SJCRH30 (cell line): ENCODE data around the gene COLGALT1. TPM values are rescaled to one million over a fixed set of nuclear protein-coding genes. Genes with fewer than 3 reads are reported as not detected.

ENCODE experiments used
- DNase-seq, 2 experiments: peaks; one replicate each; pipeline ENCODE4 v3.0.0-alpha.2; 2015 to 2020
- H3K27ac ChIP-seq: fragments of 250-450 bp; sonication (Bioruptor Pico); 2 replicates; pipeline ENCODE4 v1.5.1; 2020; ENCODE audit warnings: mild to moderate bottlenecking, moderate library complexity
- H3K27me3 ChIP-seq: fragments of 250-450 bp; sonication (Bioruptor Pico); 2 replicates; pipeline ENCODE4 v1.5.1; 2020; ENCODE audit warnings: mild to moderate bottlenecking, moderate library complexity
- H3K36me3 ChIP-seq: fragments of 250-450 bp; sonication (Bioruptor Pico); 2 replicates; pipeline ENCODE4 v1.5.1; 2020; ENCODE audit warnings: mild to moderate bottlenecking, moderate library complexity
- H3K4me1 ChIP-seq: fragments of 250-450 bp; sonication (Bioruptor Pico); 2 replicates; pipeline ENCODE4 v1.5.1; 2020; ENCODE audit warnings: mild to moderate bottlenecking, moderate library complexity
- H3K4me3 ChIP-seq: fragments of 250-450 bp; sonication (Bioruptor Pico); 2 replicates; pipeline ENCODE4 v1.5.1; 2020; ENCODE audit warnings: mild to moderate bottlenecking, moderate library complexity
- H3K9me3 ChIP-seq: fragments of 250-450 bp; sonication (Bioruptor Pico); replicated peaks from 2 replicates; pipeline ENCODE4 v1.5.1; 2020; ENCODE audit warnings: mild to moderate bottlenecking, moderate library complexity
- total RNA-seq: library from RNA; depleted of rRNA; stranded (reverse); fragments of >200 nt; shearing (Covaris generic); gene quantifications from 2 replicates; pipeline ENCODE4 v1.2.3, GENCODE V29; 2014; rRNA removed

COLGALT1 gene
- total RNA-seq, 1 experiment from 2014 or later: 117 TPM

DNA sequence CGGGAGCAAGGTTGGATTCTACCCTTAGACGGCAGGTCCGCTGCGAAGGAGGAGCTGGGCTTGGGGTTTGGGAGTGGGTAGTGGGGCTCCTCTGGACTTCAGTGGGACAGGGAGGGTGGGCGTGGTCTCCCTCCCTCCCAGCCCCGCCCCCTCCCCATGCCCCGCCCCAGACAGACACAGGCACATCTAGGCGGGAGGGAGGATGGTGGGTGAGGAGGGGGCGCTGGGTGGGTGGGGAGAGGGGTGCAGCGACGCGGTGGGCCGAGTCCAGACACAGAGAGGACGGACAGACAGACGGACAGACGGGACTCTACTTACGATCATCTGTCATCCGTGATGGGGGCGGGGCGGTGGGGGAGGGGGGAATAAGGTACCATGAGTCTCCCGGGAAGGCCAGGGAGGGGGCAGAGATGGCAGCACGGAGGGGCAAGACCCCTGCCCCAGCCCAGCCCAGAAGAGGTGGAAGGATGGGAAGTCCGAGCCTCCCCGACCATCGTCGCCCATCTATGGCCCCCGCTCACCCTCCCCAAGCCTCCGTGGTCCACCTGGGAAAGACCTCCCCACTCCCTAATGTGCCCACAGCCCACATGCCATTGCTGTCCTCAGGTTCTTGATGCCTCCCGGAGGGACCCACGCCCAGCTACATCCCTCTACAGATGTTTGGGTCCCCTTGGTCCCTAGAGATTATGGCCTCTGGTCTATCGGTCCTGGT is 67.9 kb downstream of the COLGALT1 start:
- H3K27ac ChIP-seq: no peak overlapping the region
- H3K27me3 ChIP-seq: no peaks in the 10 kb centered on the region
- H3K4me1 ChIP-seq: no peaks in the 10 kb centered on the region

DNA sequence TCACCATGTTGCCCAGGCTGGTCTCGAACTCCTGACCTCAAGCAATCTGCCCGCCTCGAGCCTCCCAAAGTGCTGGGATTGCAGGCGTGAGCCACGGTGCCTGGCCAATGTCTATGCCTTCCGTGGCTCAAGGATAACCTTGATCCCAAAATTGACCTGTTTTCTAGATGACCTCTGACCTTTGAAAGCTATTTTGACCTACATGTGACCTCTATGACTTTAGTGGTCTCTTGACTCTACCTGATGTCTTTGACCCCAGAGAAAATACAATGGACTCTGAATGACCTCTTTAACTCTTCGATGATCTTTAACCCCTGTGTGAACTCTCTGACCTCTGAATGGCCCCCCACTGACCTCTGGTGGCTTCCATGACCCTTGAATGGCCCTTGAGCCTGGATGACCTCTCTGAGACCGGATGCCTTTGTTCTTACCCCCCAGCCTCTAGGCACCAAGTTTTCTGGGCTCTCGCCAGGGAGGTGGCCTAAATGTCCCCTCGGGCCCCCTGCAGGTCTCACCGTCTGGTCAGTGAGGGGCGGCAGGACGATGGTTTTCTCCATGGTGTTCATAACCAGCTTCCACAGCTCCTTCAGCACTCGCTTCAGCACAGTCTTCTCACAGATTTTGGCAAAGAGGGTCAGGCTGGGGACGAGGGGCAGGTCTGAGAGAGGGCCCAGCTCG is 69.0 kb downstream of the COLGALT1 start:
- Histone ChIP-seq H3K27me3 (no peaks in the 10 kb centered on the region), H3K9me3 (no peaks in the 10 kb centered on the region; the same call in 1 of the 2 replicates), H3K27ac (no peak overlapping the region), H3K36me3 (no peaks in the 10 kb centered on the region), H3K4me1 (no peaks in the 10 kb centered on the region), H3K4me3 (no peak overlapping the region)
- no peak for DNase-seq

More for the DNA sequence above, 67.9 kb downstream of the COLGALT1 start:
- Histone ChIP-seq H3K4me3 (no peak overlapping the region), H3K36me3 (no peaks in the 10 kb centered on the region), H3K9me3 (no peaks in the 10 kb centered on the region; the same call in 1 of the 2 replicates)
- DNase-seq: no peak

DNA sequence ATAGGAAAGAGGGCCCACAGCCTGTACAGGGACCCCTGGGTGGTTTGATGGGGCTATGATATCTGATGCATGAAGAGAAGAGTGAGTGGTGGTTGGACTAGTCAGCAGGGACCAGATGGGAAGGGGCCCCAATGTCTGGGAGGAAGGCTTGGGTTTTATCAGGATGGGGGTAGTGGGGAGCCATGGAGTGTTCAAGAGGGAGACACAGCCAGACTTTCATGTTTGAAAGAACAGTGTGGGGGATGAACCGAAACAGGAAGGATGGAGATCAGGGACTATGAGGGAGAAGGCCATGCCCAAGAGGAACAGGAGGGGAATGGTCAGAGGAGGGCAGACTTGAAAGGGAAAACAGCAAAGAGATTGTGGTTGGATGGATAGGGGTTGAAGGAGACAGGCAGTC is 69.6 kb downstream of the COLGALT1 start:
- Histone ChIP-seq H3K4me1 (no peaks in the 10 kb centered on the region), H3K27me3 (no peaks in the 10 kb centered on the region), H3K36me3 (no peaks in the 10 kb centered on the region), H3K4me3 (no peak overlapping the region), H3K27ac (no peak overlapping the region), H3K9me3 (no peaks in the 10 kb centered on the region; the same call in 1 of the 2 replicates)
- DNase-seq: no peak

DNA sequence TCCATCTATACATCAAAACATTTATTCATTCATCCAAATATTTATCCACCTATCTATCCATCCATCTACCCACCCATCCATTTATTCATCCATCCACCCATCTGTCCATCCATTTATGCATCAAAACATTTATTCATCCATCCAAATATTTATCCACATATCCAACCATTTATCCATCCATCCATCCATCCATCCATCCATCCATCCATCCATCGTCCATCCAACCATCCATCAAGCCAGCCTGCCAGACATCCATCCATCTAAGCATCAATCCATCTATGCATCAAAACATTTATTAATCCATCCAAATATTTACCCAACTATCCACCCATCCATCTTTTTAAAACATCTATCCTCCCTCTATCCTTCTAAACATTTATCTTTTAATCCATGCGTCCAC is 70.5 kb downstream of the COLGALT1 start:
- no peak for DNase-seq
- no peaks in the 10 kb centered on the region for H3K4me1 ChIP-seq
- H3K9me3 ChIP-seq: no peaks in the 10 kb centered on the region; the same call in 1 of the 2 replicates
- no peak overlapping the region for H3K27ac ChIP-seq
- H3K36me3 ChIP-seq: no peaks in the 10 kb centered on the region
- H3K4me3 ChIP-seq: no peak overlapping the region
- no peaks in the 10 kb centered on the region for H3K27me3 ChIP-seq

DNA sequence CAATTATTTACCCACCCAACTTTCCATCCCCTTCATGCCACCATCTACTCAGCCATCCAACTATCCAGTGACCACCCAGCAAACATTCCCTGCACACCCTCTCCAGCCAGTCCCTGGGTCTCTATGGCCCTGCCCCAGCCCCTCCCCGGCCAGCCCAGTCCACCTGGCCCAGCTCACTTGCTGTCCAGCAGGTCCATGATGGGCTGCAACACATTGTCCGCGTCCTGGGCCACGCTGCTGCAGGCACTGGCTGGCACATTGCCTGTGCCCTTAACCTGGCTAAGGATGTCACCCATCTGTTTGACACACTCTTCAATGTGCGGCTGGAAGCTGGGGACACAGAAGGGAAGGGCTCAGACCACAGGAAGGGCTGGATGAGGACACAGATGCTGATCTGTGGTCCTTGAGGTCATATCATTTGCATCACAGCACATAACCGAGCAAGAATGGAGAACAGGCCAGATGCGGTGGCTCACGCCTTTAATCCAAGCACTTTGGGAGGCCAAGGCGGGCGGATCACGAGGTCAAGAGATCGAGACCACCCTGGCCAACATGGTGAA is 71.1 kb downstream of the COLGALT1 start:
- Histone ChIP-seq H3K9me3 (no peaks in the 10 kb centered on the region; the same call in 1 of the 2 replicates), H3K4me1 (no peaks in the 10 kb centered on the region), H3K4me3 (no peak overlapping the region), H3K27me3 (no peaks in the 10 kb centered on the region), H3K36me3 (no peaks in the 10 kb centered on the region), H3K27ac (no peak overlapping the region)
- no peak for DNase-seq

DNA sequence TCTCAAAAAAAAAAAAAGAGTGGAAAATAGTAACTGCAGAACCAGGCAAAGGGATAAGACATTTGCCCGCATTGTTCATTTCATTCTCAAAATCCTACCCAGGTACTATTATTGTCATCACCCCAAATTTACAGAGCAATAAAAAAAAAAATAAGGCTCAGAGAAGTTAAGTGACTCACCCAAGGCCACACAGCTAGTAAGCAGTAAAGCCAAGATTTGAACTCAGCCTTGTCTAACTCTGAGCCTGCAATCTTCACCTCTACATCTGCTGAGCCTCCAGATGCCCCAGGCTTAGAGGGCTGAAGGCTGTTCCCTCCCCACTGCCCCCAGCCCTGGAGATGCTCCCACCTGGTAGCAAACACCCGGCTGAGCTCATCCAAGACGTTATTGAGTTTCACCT is 71.7 kb downstream of the COLGALT1 start:
- Histone ChIP-seq H3K4me3 (no peak overlapping the region), H3K27me3 (no peaks in the 10 kb centered on the region), H3K36me3 (no peaks in the 10 kb centered on the region), H3K9me3 (no peaks in the 10 kb centered on the region; the same call in 1 of the 2 replicates), H3K27ac (no peak overlapping the region), H3K4me1 (no peaks in the 10 kb centered on the region)
- DNase-seq: no peak

DNA sequence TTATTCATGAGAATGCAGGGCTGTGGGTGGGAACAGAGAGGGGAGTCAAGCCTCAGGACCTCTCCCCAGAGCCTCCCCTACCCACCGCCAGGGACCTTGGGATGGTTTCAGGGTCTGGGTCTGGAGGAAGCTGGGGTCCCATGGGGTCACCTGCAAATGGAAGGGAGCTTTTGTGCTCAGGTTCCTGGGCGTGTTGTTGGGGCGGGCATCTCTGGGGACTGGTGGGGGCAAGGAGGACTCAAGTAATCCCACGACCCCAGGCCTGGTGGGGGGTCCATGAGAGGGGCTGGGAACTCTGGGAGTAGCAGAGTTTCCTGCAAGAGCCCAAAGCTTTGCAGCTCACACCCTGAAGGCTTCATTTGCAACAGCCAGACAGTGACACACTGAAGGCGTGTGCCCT is 72.5 kb downstream of the COLGALT1 start:
- no peak for DNase-seq
- no peak overlapping the region for H3K27ac ChIP-seq
- no peak overlapping the region for H3K4me3 ChIP-seq
- no peaks in the 10 kb centered on the region for H3K9me3 ChIP-seq
- no peaks in the 10 kb centered on the region for H3K4me1 ChIP-seq
- no peaks in the 10 kb centered on the region for H3K27me3 ChIP-seq
- no peaks in the 10 kb centered on the region for H3K36me3 ChIP-seq

DNA sequence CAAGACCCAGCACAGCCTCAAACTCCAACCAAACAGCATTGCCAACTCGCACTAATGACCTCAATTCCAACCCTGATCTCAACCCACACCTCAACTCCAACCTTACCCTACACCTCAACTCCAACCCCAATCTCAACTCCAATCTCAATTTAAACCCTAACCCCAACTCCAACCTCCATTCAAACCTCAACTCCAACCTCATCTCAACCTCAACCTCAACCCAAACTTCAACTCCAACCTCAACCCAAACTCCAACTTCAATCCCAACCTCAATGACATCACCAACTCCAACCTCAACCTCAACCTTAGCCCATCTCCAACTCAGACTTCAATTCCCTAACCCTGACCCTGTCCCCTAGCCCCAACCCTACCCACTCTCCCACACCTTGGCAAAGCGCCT is 74.3 kb downstream of the COLGALT1 start:
- Histone ChIP-seq H3K4me3 (no peak overlapping the region), H3K36me3 (no peaks in the 10 kb centered on the region), H3K27ac (no peak overlapping the region), H3K9me3 (no peaks in the 10 kb centered on the region), H3K4me1 (no peaks in the 10 kb centered on the region), H3K27me3 (no peaks in the 10 kb centered on the region)
- no peak for DNase-seq

DNA sequence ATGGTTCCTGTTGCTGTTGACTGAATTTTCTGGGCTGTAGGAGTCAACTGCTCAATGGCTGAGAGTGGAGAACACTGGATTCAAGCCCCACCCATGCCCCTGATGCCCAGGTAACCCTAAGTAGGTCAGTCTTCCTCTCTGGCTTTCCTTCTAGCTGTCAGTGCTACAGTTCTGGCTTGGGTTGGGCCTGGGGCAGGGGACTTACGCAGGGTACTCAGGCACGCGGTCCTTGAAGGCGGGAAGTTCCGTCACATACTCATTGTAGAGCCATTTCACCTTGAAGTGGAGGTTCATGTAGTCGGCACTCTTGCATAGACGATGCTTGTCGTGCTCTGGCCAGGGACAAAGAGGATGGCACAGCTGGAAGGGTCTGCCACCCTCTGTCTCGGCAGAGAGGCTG is 77.1 kb downstream of the COLGALT1 start:
- no peaks in the 10 kb centered on the region for H3K27me3 ChIP-seq
- H3K9me3 ChIP-seq: no peaks in the 10 kb centered on the region
- no peaks in the 10 kb centered on the region for H3K36me3 ChIP-seq
- H3K4me1 ChIP-seq: no peaks in the 10 kb centered on the region
- H3K27ac ChIP-seq: no peak overlapping the region
- H3K4me3 ChIP-seq: no peak overlapping the region
- no peak for DNase-seq

Other genes starting within 250 kb of the COLGALT1 start
- gene MRPL34, start 249.8 kb upstream of the COLGALT1 start, total RNA-seq: 68.5 and 69.0 TPM in 2 replicates
- 34.2 and 37.5 TPM in 2 replicates for gene DDA1, start 246.1 kb upstream of the COLGALT1 start, total RNA-seq
- gene ANO8, start 220.8 kb upstream of the COLGALT1 start, total RNA-seq: 2.7 and 3.0 TPM in 2 replicates
- gene GTPBP3, start 218.1 kb upstream of the COLGALT1 start, total RNA-seq: 27.6 and 31.2 TPM in 2 replicates
- not detected in 2 replicates for gene PLVAP, start 178.3 kb upstream of the COLGALT1 start, total RNA-seq
- not detected in 2 replicates for gene CCDC194, start 161.5 kb upstream of the COLGALT1 start, total RNA-seq
- gene BST2, start 150.0 kb upstream of the COLGALT1 start, total RNA-seq: 19.9 and 20.6 TPM in 2 replicates
- 34.4 and 41.2 TPM in 2 replicates for gene MVB12A, start 135.6 kb upstream of the COLGALT1 start, total RNA-seq
- 0.10 TPM in 1 of 2 replicates, not detected in the other for gene TMEM221, start 107.0 kb upstream of the COLGALT1 start, total RNA-seq
- not detected in 2 replicates for gene NXNL1, start 94.7 kb upstream of the COLGALT1 start, total RNA-seq
- 5.9 and 7.4 TPM in 2 replicates for gene SLC27A1, start 85.1 kb upstream of the COLGALT1 start, total RNA-seq
- 32.9 and 33.3 TPM in 2 replicates for gene PGLS, start 44.0 kb upstream of the COLGALT1 start, total RNA-seq
- gene UNC13A, start 132.7 kb downstream of the COLGALT1 start, total RNA-seq: 0.02 TPM in 1 of 2 replicates, not detected in the other
- 27.3 and 29.6 TPM in 2 replicates for gene MAP1S, start 163.8 kb downstream of the COLGALT1 start, total RNA-seq
- gene FCHO1, start 195.8 kb downstream of the COLGALT1 start, total RNA-seq: 2.8 and 3.0 TPM in 2 replicates
- gene B3GNT3, start 239.5 kb downstream of the COLGALT1 start, total RNA-seq: not detected in 2 replicates